ENCODE measurements around the gene PRRC2B. TPM values are rescaled to one million over a fixed set of nuclear protein-coding genes. Genes with fewer than 3 reads are reported as not detected.

PRRC2B gene
- total RNA-seq, 6 experiments from 2014 or later, result 53.7 to 82.6 (median 57.3) TPM

- Histone ChIP-seq H3K9me3 (no peaks in the 10 kb centered on the region), H3K36me3 (peaks cover 4 to 100% (median 65%) of the 10 kb centered on the region in 4 donors), H3K4me1 (no peaks in the 10 kb centered on the region), H3K4me3 (no peak overlapping the region), H3K27me3 (no peaks in the 10 kb centered on the region), H3K27ac (no peak overlapping the region)
- ATAC-seq, result no peak
- intact Hi-C loops (cut with DNase I), result no loop called here
- TF ChIP-seq CTCF (IDR thresholded peaks at IDR 0.05), result no peak
- no peak for TF ChIP-seq POLR2A (IDR thresholded peaks at IDR 0.05)
- WGBS (ENCODE audit: insufficient coverage, low coverage, low lambda C conversion rate, missing lambda C conversion rate), result 97% methylated on average over 4 of the region's 12 CpGs
- DNase-seq, result no peak
Observed at GRCh38 chr9:131485206-131485605, 91.3 kb downstream of the PRRC2B start.

GRCh38 chr9:131485728-131486422, 92.0 kb downstream of the PRRC2B start:
- H3K9me3 ChIP-seq, result no peaks in the 10 kb centered on the region
- H3K4me1 ChIP-seq, result no peaks in the 10 kb centered on the region
- H3K36me3 ChIP-seq, result peaks cover 4 to 100% (median 65%) of the 10 kb centered on the region in 4 donors
- no peaks in the 10 kb centered on the region for H3K27me3 ChIP-seq
- DNase-seq (no peak), ATAC-seq (no peak)
- 94% methylated on average over 4 of the region's 19 CpGs for WGBS (ENCODE audit: insufficient coverage, low coverage, low lambda C conversion rate, missing lambda C conversion rate)
- no peak overlapping the region for H3K27ac ChIP-seq
- TF ChIP-seq POLR2A (IDR thresholded peaks at IDR 0.05) (no peak), CTCF (IDR thresholded peaks at IDR 0.05) (no peak)
- intact Hi-C loops (cut with DNase I), result no loop called here
- H3K4me3 ChIP-seq, result no peak overlapping the region

GRCh38 chr9:131487001-131487400, 93.1 kb downstream of the PRRC2B start:
- H3K36me3 ChIP-seq, result peaks cover 4 to 100% (median 69%) of the 10 kb centered on the region in 4 donors
- TF ChIP-seq CTCF (IDR thresholded peaks at IDR 0.05) (no peak), POLR2A (IDR thresholded peaks at IDR 0.05) (no peak)
- WGBS (ENCODE audit: insufficient coverage, low coverage, low lambda C conversion rate, missing lambda C conversion rate), result no CpG with 5 or more reads among the region's 9 CpGs
- H3K27me3 ChIP-seq, result no peaks in the 10 kb centered on the region
- H3K4me3 ChIP-seq, result no peak overlapping the region
- ATAC-seq (no peak), DNase-seq (no peak)
- intact Hi-C loops (cut with DNase I), result no loop called here
- no peaks in the 10 kb centered on the region for H3K9me3 ChIP-seq
- no peaks in the 10 kb centered on the region for H3K4me1 ChIP-seq
- H3K27ac ChIP-seq, result no peak overlapping the region

GRCh38 chr9:131487621-131488031, 93.7 kb downstream of the PRRC2B start:
- Histone ChIP-seq H3K27ac (no peak overlapping the region), H3K4me3 (no peak overlapping the region), H3K9me3 (no peaks in the 10 kb centered on the region), H3K36me3 (peaks cover 4 to 100% (median 70%) of the 10 kb centered on the region in 4 donors), H3K4me1 (no peaks in the 10 kb centered on the region), H3K27me3 (no peaks in the 10 kb centered on the region)
- ATAC-seq (no peak), DNase-seq (no peak)
- TF ChIP-seq POLR2A (IDR thresholded peaks at IDR 0.05) (no peak), CTCF (IDR thresholded peaks at IDR 0.05) (no peak)
- no CpG with 5 or more reads among the region's 14 CpGs for WGBS (ENCODE audit: insufficient coverage, low coverage, low lambda C conversion rate, missing lambda C conversion rate)
- intact Hi-C loops (cut with DNase I), result no loop called here

All from right lobe of liver (tissue), 6 donors.